Karpas-422 (cell line): ENCODE results near the gene PDGFA. TPM values are rescaled to one million over a fixed set of nuclear protein-coding genes. Genes with fewer than 3 reads are reported as not detected.

Experiments
- DNase-seq: peaks from one replicate; pipeline ENCODE4 v3.0.0-alpha.2; 2015
- H2AFZ ChIP-seq: fragments of 200-600 bp; sonication (generic); 2 replicates; pipeline ENCODE4 v1.6.1; 2014; ENCODE audit warnings: antibody characterized with exemption, low read length, mixed read lengths
- H3K27ac ChIP-seq: fragments of 200-600 bp; sonication (generic); 2 replicates; pipeline ENCODE4 v1.5.1; 2014; ENCODE audit warnings: mild to moderate bottlenecking, low read length, moderate library complexity
- H3K27me3 ChIP-seq: fragments of 200-600 bp; sonication (generic); 2 replicates; pipeline ENCODE4 v1.6.1; 2014; ENCODE audit warnings: low read length, mixed read lengths
- H3K36me3 ChIP-seq: fragments of 200-600 bp; sonication (generic); 2 replicates; pipeline ENCODE4 v1.6.1; 2014; ENCODE audit warnings: low read length, mixed read lengths; ENCODE audit not compliant: insufficient read depth
- H3K4me1 ChIP-seq: fragments of 200-600 bp; sonication (generic); 2 replicates; pipeline ENCODE4 v1.6.1; 2014; ENCODE audit warnings: mild to moderate bottlenecking, low read length, mixed read lengths
- H3K4me2 ChIP-seq: fragments of 200-600 bp; sonication (generic); 2 replicates; pipeline ENCODE4 v1.6.1; 2014; ENCODE audit warnings: low read length, low read depth, mild to moderate bottlenecking; ENCODE audit not compliant: poor library complexity, severe bottlenecking
- H3K4me3 ChIP-seq: fragments of 200-600 bp; sonication (generic); 2 replicates; pipeline ENCODE4 v1.5.1; 2014; ENCODE audit warnings: mild to moderate bottlenecking, antibody characterized with exemption, low read length, mixed read lengths
- H3K79me2 ChIP-seq: fragments of 200-600 bp; sonication (generic); 2 replicates; pipeline ENCODE4 v1.6.1; 2014; ENCODE audit warnings: mild to moderate bottlenecking, low read length, mixed read lengths
- H3K9ac ChIP-seq: fragments of 200-600 bp; sonication (generic); 2 replicates; pipeline ENCODE4 v1.6.0; 2014; ENCODE audit warnings: low read length
- H3K9me2 ChIP-seq: fragments of 200-600 bp; sonication (generic), shearing (Covaris generic); replicated peaks from 2 replicates; pipeline ENCODE4 v1.6.0; 2014; ENCODE audit warnings: mild to moderate bottlenecking, low read length, moderate library complexity; ENCODE audit not compliant: insufficient read depth
- H3K9me3 ChIP-seq: fragments of 300-700, 200-600 bp; sonication (generic); 2 replicates; pipeline ENCODE4 v1.6.1; 2014; ENCODE audit warnings: low read length, mixed read lengths
- H4K20me1 ChIP-seq: fragments of 200-600 bp; sonication (generic); 2 replicates; pipeline ENCODE4 v1.6.1; 2014; ENCODE audit warnings: mild to moderate bottlenecking, antibody characterized with exemption, low read length, low read depth; ENCODE audit not compliant: insufficient read depth
- total RNA-seq: library from RNA; depleted of rRNA; stranded (reverse); fragments of >200 nt; shearing (Covaris generic); gene quantifications from 2 replicates; pipeline ENCODE4 v1.2.3, GENCODE V29; 2014; ENCODE audit warnings: low replicate concordance

PDGFA gene
- total RNA-seq, 1 experiment from 2014 or later, result 0.56 TPM

DNA sequence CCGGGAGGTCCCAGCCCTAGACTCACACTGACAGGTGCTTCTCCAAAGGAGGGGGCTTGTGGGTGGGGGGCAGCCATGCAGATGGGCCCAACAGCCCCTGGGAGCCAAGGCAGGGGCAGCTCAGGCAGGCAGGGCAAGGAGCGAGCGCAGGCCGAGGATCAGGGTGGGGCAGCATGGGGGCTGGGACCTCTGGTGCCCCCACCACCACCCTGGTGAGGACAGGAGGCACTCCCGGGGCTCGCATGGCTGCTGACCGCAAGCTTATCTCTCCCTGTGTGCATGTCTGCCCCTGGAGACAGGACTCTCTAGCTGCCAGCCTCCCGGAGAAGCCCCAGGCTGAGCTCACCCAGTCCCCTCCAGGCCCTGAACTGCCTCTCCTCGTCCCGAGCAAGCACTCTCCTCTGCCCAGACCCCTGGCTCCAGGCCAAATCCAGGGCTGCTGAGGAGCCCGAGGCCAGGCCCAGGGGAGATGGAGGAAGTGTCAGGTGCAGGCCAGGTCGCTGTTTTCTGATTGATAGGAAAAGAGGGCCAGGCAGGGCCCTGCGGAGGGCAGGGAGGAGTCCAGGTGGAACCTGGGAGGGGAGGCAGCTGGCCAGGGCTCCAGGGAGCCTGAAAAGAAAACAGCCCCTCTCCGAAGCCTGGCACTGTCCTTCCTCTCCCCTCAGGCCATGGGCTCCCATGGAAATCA lies 39.0 kb downstream of the PDGFA start:
- H2AFZ ChIP-seq, result no peak overlapping the region
- H3K9me3 ChIP-seq, result no peaks in the 10 kb centered on the region
- no peak overlapping the region for H3K9ac ChIP-seq
- H3K79me2 ChIP-seq, result no peaks in the 10 kb centered on the region
- no peak for DNase-seq
- H3K4me2 ChIP-seq, result no peak overlapping the region
- no peaks in the 10 kb centered on the region for H4K20me1 ChIP-seq
- no peaks in the 10 kb centered on the region for H3K36me3 ChIP-seq
- no peak overlapping the region for H3K27ac ChIP-seq
- no peaks in the 10 kb centered on the region for H3K27me3 ChIP-seq
- H3K9me2 ChIP-seq, result no peaks in the 10 kb centered on the region
- H3K4me1 ChIP-seq, result no peaks in the 10 kb centered on the region
- H3K4me3 ChIP-seq, result no peak overlapping the region

DNA sequence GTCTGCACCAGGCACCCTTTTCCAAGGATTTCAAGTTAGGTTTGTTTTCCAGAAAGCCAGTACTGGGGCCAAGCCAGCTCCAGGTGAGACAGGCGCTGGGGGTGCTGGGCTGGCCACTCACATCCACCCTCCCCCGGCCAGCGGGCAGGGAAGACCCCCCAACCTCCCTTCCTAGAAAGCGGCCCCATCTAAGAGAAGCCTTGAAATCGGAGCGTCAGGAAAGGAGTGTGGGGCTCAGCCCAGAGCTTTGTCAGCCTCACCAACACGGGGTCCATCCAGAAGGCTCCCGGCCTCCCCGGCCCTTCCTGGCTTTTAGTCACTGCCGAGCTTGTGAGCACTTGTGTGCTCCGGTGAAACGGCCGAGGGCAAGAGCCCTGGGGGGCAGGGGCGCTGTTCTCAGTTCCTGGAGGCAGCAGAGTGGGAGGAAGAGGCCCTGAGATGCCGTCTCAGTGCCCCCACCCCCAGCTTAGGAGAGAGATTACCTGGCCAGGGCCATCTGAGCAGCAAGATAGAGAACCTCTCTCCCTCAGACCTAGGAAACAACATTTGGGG lies 39.6 kb downstream of the PDGFA start:
- Histone ChIP-seq H3K79me2 (no peaks in the 10 kb centered on the region), H3K27ac (no peak overlapping the region), H3K9ac (no peak overlapping the region), H3K4me1 (no peaks in the 10 kb centered on the region), H3K36me3 (no peaks in the 10 kb centered on the region), H4K20me1 (no peaks in the 10 kb centered on the region), H3K4me2 (no peak overlapping the region), H3K4me3 (no peak overlapping the region), H3K9me2 (no peaks in the 10 kb centered on the region), H2AFZ (no peak overlapping the region), H3K27me3 (no peaks in the 10 kb centered on the region), H3K9me3 (no peaks in the 10 kb centered on the region)
- DNase-seq, result no peak

DNA sequence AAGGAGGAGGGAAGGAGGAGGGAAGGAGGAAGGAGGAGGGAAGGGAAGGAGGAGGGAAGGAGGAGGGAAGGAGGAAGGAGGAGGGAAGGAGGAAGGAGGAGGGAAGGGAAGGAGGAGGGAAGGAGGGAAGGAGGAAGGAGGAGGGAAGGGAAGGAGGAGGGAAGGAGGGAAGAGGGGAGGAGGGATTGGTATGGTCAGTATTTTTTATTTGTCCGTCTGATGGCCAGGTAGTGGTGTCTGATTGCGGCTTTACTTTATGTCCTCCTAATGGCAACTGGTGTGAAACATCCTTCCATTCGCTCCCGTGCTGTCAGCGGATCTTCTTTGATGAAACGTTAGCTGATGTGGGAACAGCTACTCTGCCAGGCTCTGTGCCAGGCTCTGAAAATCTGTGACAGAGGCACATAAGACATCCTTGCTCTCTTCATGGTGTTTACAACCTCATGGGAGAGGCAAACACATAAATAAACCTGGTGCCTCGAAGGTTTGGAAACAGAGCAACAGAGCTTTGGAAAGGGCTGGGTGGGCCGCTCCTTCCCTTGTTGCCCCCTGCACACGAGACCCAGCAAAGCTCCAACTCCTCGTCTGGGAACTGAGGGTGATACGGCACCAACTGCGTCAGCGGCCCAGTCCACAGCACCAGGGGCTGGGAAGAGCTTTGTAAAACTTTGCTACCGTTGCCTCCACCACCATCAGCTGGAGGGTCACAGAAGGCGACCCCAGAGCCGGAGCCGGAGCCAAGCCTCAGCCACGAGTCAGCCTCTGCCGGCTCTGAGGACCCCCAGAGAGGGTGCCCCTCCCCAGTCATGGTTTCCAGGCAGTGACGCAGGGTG lies 40.3 kb downstream of the PDGFA start:
- no peaks in the 10 kb centered on the region for H4K20me1 ChIP-seq
- no peaks in the 10 kb centered on the region for H3K9me2 ChIP-seq
- no peak overlapping the region for H3K4me2 ChIP-seq

DNA sequence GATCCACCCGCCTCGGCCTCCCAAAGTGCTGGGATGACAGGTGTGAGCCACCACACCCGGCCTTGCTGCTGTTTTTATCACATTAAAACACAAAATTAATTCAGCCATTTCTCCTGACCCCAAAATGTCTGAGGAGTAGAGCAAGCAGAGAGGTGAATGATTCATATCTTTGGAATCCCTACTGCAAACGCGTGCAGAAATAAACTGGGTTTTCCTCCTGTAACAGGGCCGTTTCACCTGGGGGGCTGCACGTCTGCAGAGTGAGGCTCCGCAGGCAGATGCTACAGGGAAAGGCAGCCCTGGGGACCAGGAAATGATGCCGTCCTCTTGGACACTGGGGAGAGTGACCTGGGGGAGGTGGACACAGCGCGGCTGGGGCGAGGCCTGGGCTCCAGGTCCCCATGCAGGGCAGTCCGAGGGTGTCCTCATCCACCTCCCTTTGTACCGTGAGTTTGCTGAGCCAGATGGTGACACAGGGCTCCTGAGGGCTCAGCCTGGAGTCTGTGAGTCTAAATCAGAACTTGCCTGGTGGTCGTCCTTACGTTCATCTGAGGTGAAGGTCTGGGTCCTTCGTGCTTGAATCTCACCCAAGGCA lies 41.9 kb downstream of the PDGFA start:
- H3K9me2 ChIP-seq, result no peaks in the 10 kb centered on the region
- no peaks in the 10 kb centered on the region for H4K20me1 ChIP-seq
- no peaks in the 10 kb centered on the region for H3K27me3 ChIP-seq
- no peaks in the 10 kb centered on the region for H3K79me2 ChIP-seq
- no peaks in the 10 kb centered on the region for H3K36me3 ChIP-seq
- no peak for DNase-seq
- no peak overlapping the region for H3K27ac ChIP-seq
- no peak overlapping the region for H3K9ac ChIP-seq
- no peaks in the 10 kb centered on the region for H3K9me3 ChIP-seq
- H3K4me1 ChIP-seq, result no peaks in the 10 kb centered on the region
- H3K4me3 ChIP-seq, result no peak overlapping the region
- H3K4me2 ChIP-seq, result no peak overlapping the region
- H2AFZ ChIP-seq, result no peak overlapping the region

More for the DNA sequence above, 40.3 kb downstream of the PDGFA start:
- no peak for DNase-seq
- H3K9ac ChIP-seq, result no peak overlapping the region
- no peaks in the 10 kb centered on the region for H3K9me3 ChIP-seq
- H3K4me3 ChIP-seq, result no peak overlapping the region
- H3K79me2 ChIP-seq, result no peaks in the 10 kb centered on the region
- no peaks in the 10 kb centered on the region for H3K4me1 ChIP-seq
- no peak overlapping the region for H2AFZ ChIP-seq
- no peaks in the 10 kb centered on the region for H3K27me3 ChIP-seq
- no peak overlapping the region for H3K27ac ChIP-seq
- H3K36me3 ChIP-seq, result no peaks in the 10 kb centered on the region

DNA sequence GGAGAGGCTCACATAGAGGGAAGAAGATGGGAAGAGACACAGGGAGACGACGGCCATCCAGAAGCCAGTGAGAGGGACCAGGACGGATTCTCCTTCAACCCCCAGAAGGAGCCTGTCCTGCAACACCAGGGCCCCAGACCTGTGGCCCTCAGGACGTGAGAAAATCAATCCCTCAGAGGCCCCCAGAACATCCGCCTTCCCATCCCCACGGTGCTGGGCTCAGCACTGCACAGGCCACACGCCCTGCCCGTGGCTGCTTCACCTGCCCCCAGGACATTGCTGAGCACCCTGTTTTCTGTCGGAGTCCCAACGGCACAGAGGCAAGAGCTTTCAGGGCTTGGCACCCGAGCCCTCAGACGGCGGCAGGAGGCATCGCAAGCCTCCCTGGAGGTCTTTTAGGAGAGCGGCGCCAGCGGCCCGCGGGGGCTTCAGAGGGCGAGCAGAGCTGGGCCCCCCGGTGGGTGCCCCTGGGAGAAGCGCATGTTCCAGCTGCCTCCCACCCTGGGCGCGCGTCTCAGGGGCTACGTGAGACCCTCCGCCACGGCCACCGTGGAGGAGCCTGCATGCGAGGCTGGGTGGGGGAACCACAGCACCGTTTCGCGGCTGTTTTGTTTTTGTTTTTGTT lies 42.8 kb downstream of the PDGFA start:
- no peak overlapping the region for H3K9ac ChIP-seq
- no peaks in the 10 kb centered on the region for H3K9me2 ChIP-seq
- no peak for DNase-seq
- no peaks in the 10 kb centered on the region for H3K4me1 ChIP-seq
- H3K27me3 ChIP-seq, result no peaks in the 10 kb centered on the region
- no peaks in the 10 kb centered on the region for H3K36me3 ChIP-seq
- H4K20me1 ChIP-seq, result no peaks in the 10 kb centered on the region
- no peak overlapping the region for H3K4me2 ChIP-seq
- H3K4me3 ChIP-seq, result no peak overlapping the region
- H3K27ac ChIP-seq, result no peak overlapping the region
- H2AFZ ChIP-seq, result no peak overlapping the region
- H3K79me2 ChIP-seq, result no peaks in the 10 kb centered on the region
- no peaks in the 10 kb centered on the region for H3K9me3 ChIP-seq

DNA sequence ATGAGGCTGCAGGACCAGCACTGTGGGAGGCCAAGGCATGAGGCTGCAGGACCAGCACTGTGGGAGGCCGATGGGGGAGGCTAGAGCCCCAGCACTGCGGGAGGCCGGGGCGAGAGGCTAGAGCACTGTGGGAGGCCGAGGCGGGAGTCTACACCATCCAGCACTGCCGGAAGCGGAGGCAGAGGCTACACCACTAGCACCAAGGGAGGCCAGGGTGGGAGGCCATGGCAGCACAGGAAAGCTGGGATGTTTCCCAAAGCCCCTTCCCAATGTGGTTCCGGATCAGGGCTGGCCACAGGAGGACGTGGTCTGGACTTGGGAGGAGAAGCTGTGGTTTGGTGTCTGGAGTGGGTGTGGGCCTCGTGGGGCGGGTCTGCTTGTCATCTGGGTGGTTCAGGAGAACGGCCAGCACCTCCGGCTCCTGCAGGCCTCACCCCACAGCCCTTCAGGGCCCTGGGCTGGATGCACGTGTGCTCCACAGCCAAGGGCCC lies 43.6 kb downstream of the PDGFA start:
- no peaks in the 10 kb centered on the region for H3K36me3 ChIP-seq
- no peak overlapping the region for H3K9ac ChIP-seq
- H4K20me1 ChIP-seq, result no peaks in the 10 kb centered on the region
- no peak overlapping the region for H3K4me2 ChIP-seq
- no peak for DNase-seq
- H3K79me2 ChIP-seq, result no peaks in the 10 kb centered on the region
- H3K9me3 ChIP-seq, result no peaks in the 10 kb centered on the region
- no peak overlapping the region for H3K4me3 ChIP-seq
- no peaks in the 10 kb centered on the region for H3K27me3 ChIP-seq
- no peak overlapping the region for H2AFZ ChIP-seq
- H3K27ac ChIP-seq, result no peak overlapping the region
- H3K9me2 ChIP-seq, result no peaks in the 10 kb centered on the region
- H3K4me1 ChIP-seq, result no peaks in the 10 kb centered on the region

DNA sequence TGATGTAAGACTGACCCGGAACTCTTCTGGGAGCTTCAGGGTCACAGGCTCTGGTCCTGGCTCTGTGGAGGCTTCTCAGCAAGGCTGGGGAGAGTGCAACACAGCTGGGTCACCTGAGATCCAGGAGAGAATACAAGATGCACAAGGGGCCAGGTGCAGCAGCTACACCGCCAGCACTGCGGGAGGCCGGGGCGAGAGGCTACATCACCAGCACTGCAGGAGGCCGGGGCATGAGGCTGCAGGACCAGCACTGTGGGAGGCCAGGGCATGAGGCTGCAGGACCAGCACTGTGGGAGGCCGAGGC lies 44.3 kb downstream of the PDGFA start:
- Histone ChIP-seq H3K4me1 (no peaks in the 10 kb centered on the region), H3K9me2 (no peaks in the 10 kb centered on the region), H3K79me2 (no peaks in the 10 kb centered on the region), H2AFZ (no peak overlapping the region), H3K9ac (no peak overlapping the region), H3K4me2 (no peak overlapping the region), H3K9me3 (no peaks in the 10 kb centered on the region), H4K20me1 (no peaks in the 10 kb centered on the region), H3K27ac (no peak overlapping the region), H3K4me3 (no peak overlapping the region), H3K36me3 (no peaks in the 10 kb centered on the region), H3K27me3 (no peaks in the 10 kb centered on the region)
- DNase-seq, result no peak
